Liver (tissue), 9 donors: ENCODE measurements around the gene IGLL5. TPM values are rescaled to one million over a fixed set of nuclear protein-coding genes. Genes with fewer than 3 reads are reported as not detected.
"Not testable (repeated sequence)": the region's sequence is repeated elsewhere in the genome, so short reads cannot be mapped to it uniquely, and the experiment has no call there.

Experiments
- DNase-seq: peaks from one replicate; pipeline ENCODE4 v3.0.0-alpha.2; 2017; ENCODE audit warnings: low spot score
- H3K27ac ChIP-seq, 2 donors: one replicate each; pipeline ENCODE4 v1.7.0; 2013; ENCODE audit warnings: inconsistent platforms in 2 of 2, low read length in 2 of 2, control low read depth in 1 of 2, low read depth in 1 of 2, mild to moderate bottlenecking in 1 of 2
- H3K27me3 ChIP-seq, 4 donors: one replicate each; pipeline versions ENCODE4 v1.6.1 to v1.7.0; 2013; ENCODE audit warnings: low read length in 3 of 4, inconsistent platforms in 1 of 4, mild to moderate bottlenecking in 1 of 4, moderate library complexity in 1 of 4; ENCODE audit not compliant: control insufficient read depth in 4 of 4, insufficient read depth in 4 of 4
- H3K36me3 ChIP-seq, 4 donors: one replicate each; pipeline versions ENCODE4 v1.6.1 to v1.7.0; 2013; ENCODE audit warnings: low read length in 3 of 4, mild to moderate bottlenecking in 3 of 4, low read depth in 1 of 4, moderate library complexity in 1 of 4; ENCODE audit not compliant: control insufficient read depth in 4 of 4, insufficient read depth in 3 of 4
- H3K4me1 ChIP-seq, 4 donors: one replicate each; pipeline versions ENCODE4 v1.6.1 to v1.7.0; 2013; ENCODE audit warnings: low read length in 3 of 4, mild to moderate bottlenecking in 3 of 4, moderate library complexity in 1 of 4; ENCODE audit not compliant: control insufficient read depth in 4 of 4, insufficient read depth in 4 of 4
- H3K4me3 ChIP-seq, 3 donors: one replicate each; pipeline versions ENCODE4 v1.6.1 to v1.7.0; 2013; ENCODE audit warnings: low read length in 3 of 3, control low read depth in 1 of 3, low read depth in 1 of 3, mild to moderate bottlenecking in 1 of 3
- H3K9ac ChIP-seq, 2 donors: one replicate each; pipeline ENCODE4 v1.7.0; 2013; ENCODE audit warnings: low read length in 2 of 2, mild to moderate bottlenecking in 2 of 2, moderate library complexity in 2 of 2, control low read depth in 1 of 2, low read depth in 1 of 2
- H3K9me3 ChIP-seq, 4 donors: one replicate each; pipeline versions ENCODE4 v1.6.1 to v1.7.0; 2013; ENCODE audit warnings: low read length in 3 of 4; ENCODE audit not compliant: control insufficient read depth in 4 of 4
- CTCF ChIP-seq: fragments of 150-350 bp; IDR thresholded peaks from 2 replicates; pipeline ENCODE4 v1.5.1; 2017; ENCODE audit warnings: improper control_type of control experiment, low read depth, low read length; ENCODE audit not compliant: missing input control
- HNF4A ChIP-seq, 2 donors: conservative IDR thresholded peaks; 2 replicates each; pipeline ENCODE4 v1.6.1; 2016; ENCODE audit warnings: antibody characterized with exemption in 2 of 2, mild to moderate bottlenecking in 2 of 2
- TAF1 ChIP-seq: conservative IDR thresholded peaks from 2 replicates; pipeline ENCODE4 v1.6.1; 2016; ENCODE audit warnings: antibody characterized with exemption, mild to moderate bottlenecking
- YY1 ChIP-seq: IDR thresholded peaks from 2 replicates; pipeline ENCODE4 v1.6.1; 2016; ENCODE audit warnings: antibody characterized with exemption, mild to moderate bottlenecking
- WGBS: extraction: QIAGEN DNeasy Blood & Tissue Kit; methylation state at CpG from one replicate; pipeline ENCODE4 v1.1.7; 2013; 5-methylcytosine and 5-hydroxymethylcytosine counted together
- polyA plus RNA-seq, 2 donors: library from polyadenylated mRNA; stranded (reverse) in 1 of 2; unstranded in 1 of 2; fragments of 200-250 nt in 1 of 2; fragments of >200 nt in 1 of 2; fragmentation: Nextera tagmentation in 1 of 2; extraction: Ambion mirVana in 1 of 2; gene quantifications; one replicate each; pipeline versions ENCODE4 v1.2.1 to v1.2.3, GENCODE V29; 2013 to 2015
- total RNA-seq, 2 donors: library from RNA; depleted of rRNA; stranded (reverse); fragments of >200 nt; gene quantifications; one replicate each; pipeline ENCODE4 v1.2.3, GENCODE V29; 2014
- donor health status: healthy.
- donor health status: healthy.
- donor health status: healthy.
- donor health status: healthy.
- donor health status: healthy.

IGLL5 gene
- total and polyA plus RNA-seq, 4 donors: 1.3 to 13.4 (median 3.4) TPM

DNA sequence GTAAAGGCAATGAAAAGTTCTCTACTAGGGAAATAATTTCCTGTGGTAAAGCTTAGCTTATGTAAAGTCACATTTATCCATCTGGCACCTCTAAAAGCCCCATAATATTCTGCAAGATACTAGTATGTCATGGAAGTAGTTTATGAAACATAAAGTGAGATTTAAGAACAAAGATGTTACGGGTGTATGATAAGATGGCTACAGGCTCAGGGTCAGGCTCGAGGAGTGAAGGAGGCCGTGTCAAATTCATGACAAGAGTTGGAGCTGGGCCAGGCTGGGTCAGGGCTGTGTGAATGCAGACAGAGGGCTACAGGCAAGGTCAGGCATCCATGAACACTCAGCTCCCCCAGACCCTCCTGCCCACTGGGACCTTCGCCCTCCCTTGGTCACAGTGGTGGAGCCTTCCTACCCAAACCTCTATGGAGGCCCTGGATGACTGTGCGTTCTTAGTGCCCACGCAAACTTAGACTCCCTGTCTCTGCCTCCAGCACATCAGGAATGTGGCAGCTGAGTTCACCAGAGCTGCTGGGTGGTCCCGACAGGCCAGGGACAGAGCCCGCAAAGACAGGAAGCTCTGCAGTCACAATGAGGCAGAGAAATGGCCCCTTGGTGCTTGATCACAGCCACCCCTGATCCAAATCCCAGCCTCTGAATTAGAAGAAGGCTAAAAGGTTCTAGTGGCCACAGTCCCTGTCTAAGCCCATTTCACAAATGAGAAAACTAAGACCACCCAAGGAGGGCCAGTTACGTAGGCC is 14.8 kb downstream of the IGLL5 start:
- 87% methylated on average over 9 of the region's 9 CpGs for WGBS
- H3K27ac ChIP-seq: no peak overlapping the region

DNA sequence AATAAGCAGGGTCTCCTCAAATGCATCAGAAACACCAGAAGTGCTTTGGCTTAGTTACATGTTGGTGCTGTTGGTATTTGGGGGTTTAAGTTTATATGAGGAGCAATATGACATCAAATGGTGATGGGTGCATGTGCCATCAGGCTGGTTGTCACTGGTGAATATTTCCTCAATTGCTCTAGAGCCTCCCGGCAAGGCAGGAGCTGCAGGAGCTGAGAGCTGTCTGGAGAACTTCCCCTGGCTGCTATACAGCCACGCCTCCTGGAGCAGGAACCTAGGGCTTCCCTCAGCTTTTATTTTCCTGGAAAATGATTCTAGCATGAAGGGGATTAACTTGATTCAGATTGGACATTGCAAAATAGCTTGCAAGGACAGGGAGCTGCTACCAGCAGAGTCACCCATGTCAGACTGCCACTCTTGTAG is 15.8 kb downstream of the IGLL5 start:
- no peak for DNase-seq
- TF ChIP-seq YY1: no peak
- WGBS: 69% methylated on average over 2 of the region's 2 CpGs
- H3K4me1 ChIP-seq: no peaks in the 10 kb centered on the region
- H3K4me3 ChIP-seq: no peak overlapping the region
- H3K27me3 ChIP-seq: no peaks in the 10 kb centered on the region
- no peaks in the 10 kb centered on the region for H3K36me3 ChIP-seq
- no peak overlapping the region for H3K9ac ChIP-seq
- no peaks in the 10 kb centered on the region for H3K9me3 ChIP-seq
- no peak overlapping the region for H3K27ac ChIP-seq

More for the DNA sequence above, 14.8 kb downstream of the IGLL5 start:
- TF ChIP-seq HNF4A (conservative IDR thresholded peaks at IDR 0.05): no peak
- no peak for TF ChIP-seq TAF1
- no peak for TF ChIP-seq CTCF
- Histone ChIP-seq H3K9ac (no peak overlapping the region), H3K36me3 (no peaks in the 10 kb centered on the region), H3K4me3 (no peak overlapping the region), H3K27me3 (no peaks in the 10 kb centered on the region), H3K9me3 (no peaks in the 10 kb centered on the region), H3K4me1 (no peaks in the 10 kb centered on the region)
- no peak for DNase-seq

- H3K27me3 ChIP-seq, H3K36me3 ChIP-seq, H3K9me3 ChIP-seq, H3K4me3 ChIP-seq, H3K9ac ChIP-seq, H3K27ac ChIP-seq, H3K4me1 ChIP-seq, DNase-seq: not testable (repeated sequence)
- 84% methylated on average over 1 of the region's 1 CpG for WGBS
These were observed 16.2 kb downstream of the IGLL5 start for GRCh38 chr22:22903781-22904192.

DNA sequence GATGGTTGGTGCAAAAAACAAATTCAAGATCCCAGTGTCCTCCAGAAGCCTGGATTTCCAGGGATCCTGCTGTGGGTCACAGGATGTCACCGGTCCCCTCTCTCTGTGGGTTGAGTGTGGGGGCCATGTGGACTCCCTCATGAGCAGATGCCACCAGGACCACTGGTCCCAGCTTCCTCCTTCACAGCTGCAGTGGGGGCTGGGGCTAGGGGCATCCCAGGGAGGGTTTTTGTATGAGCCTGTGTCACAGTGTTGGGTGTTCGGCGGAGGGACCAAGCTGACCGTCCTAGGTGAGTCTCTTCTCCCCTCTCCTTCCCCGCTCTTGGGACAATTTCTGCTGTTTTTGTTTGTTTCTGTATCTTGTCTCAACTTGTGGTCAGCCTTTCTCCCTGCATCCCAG is 17.1 kb downstream of the IGLL5 start:
- not testable (repeated sequence) for H3K4me3 ChIP-seq, H3K27me3 ChIP-seq, DNase-seq, H3K9me3 ChIP-seq, H3K9ac ChIP-seq, H3K27ac ChIP-seq, H3K4me1 ChIP-seq, H3K36me3 ChIP-seq
- 90% methylated on average over 5 of the region's 5 CpGs for WGBS

DNA sequence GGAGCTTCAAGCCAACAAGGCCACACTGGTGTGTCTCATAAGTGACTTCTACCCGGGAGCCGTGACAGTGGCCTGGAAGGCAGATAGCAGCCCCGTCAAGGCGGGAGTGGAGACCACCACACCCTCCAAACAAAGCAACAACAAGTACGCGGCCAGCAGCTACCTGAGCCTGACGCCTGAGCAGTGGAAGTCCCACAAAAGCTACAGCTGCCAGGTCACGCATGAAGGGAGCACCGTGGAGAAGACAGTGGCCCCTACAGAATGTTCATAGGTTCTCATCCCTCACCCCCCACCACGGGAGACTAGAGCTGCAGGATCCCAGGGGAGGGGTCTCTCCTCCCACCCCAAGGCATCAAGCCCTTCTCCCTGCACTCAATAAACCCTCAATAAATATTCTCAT is 18.8 kb downstream of the IGLL5 start:
- H3K9ac ChIP-seq, H3K4me3 ChIP-seq, H3K36me3 ChIP-seq, H3K27me3 ChIP-seq, H3K27ac ChIP-seq, H3K9me3 ChIP-seq, H3K4me1 ChIP-seq, DNase-seq: not testable (repeated sequence)
- 84% methylated on average over 7 of the region's 10 CpGs for WGBS
